ENCODE measurements around the gene FBXO41. TPM values are rescaled to one million over a fixed set of nuclear protein-coding genes. Genes with fewer than 3 reads are reported as not detected.
"Not testable (repeated sequence)": the region's sequence is repeated elsewhere in the genome, so short reads cannot be mapped to it uniquely, and the experiment has no call there.

FBXO41 gene
- total RNA-seq, 1 donor from 2014 or later, result 2.9 TPM

GRCh38 chr2:73263540-73264331 is 20.5 kb downstream of the FBXO41 start:
- no peak overlapping the region for H3K27ac ChIP-seq
- H3K36me3 ChIP-seq, result no peaks in the 10 kb centered on the region
- intact Hi-C loops (cut with DNase I), result no loop called here
- ATAC-seq (no peak), DNase-seq (no peak)
- H3K9me3 ChIP-seq, result no peaks in the 10 kb centered on the region
- no peaks in the 10 kb centered on the region for H3K4me1 ChIP-seq
- TF ChIP-seq CTCF (IDR thresholded peaks at IDR 0.05), result no peak
- H3K4me3 ChIP-seq, result no peak overlapping the region
- peaks cover 28% of the 10 kb centered on the region for H3K27me3 ChIP-seq (ENCODE audit: low read depth)

GRCh38 chr2:73262691-73263429 is 21.4 kb downstream of the FBXO41 start:
- H3K9me3 ChIP-seq; H3K36me3 ChIP-seq; H3K4me3 ChIP-seq; intact Hi-C loops (cut with DNase I); ATAC-seq; DNase-seq; H3K4me1 ChIP-seq; H3K27ac ChIP-seq: not testable (repeated sequence)
- H3K27me3 ChIP-seq (ENCODE audit: low read depth), result peaks cover 24% of the 10 kb centered on the region

GRCh38 chr2:73262108-73262651 is 22.1 kb downstream of the FBXO41 start:
- Histone ChIP-seq H3K4me3 (no peak overlapping the region), H3K4me1 (no peaks in the 10 kb centered on the region), H3K36me3 (no peaks in the 10 kb centered on the region), H3K27me3 (ENCODE audit: low read depth) (peaks cover 20% of the 10 kb centered on the region), H3K9me3 (no peaks in the 10 kb centered on the region), H3K27ac (no peak overlapping the region)
- intact Hi-C loops (cut with DNase I), result no loop called here
- DNase-seq (no peak), ATAC-seq (no peak)
- TF ChIP-seq CTCF (IDR thresholded peaks at IDR 0.05), result no peak

GRCh38 chr2:73260338-73260984 is 23.8 kb downstream of the FBXO41 start:
- no peaks in the 10 kb centered on the region for H3K36me3 ChIP-seq
- ATAC-seq, result peak; percentile 61 to 85
- peak; percentile 37 for TF ChIP-seq CTCF (IDR thresholded peaks at IDR 0.05)
- no peaks in the 10 kb centered on the region for H3K4me1 ChIP-seq
- H3K27me3 ChIP-seq (ENCODE audit: low read depth), result peaks cover 5% of the 10 kb centered on the region
- peak; percentile 71 for DNase-seq
- intact Hi-C loops (cut with DNase I), result no loop called here
- no peak overlapping the region for H3K4me3 ChIP-seq
- no peaks in the 10 kb centered on the region for H3K9me3 ChIP-seq
- H3K27ac ChIP-seq, result no peak overlapping the region

GRCh38 chr2:73259704-73260337 is 24.5 kb downstream of the FBXO41 start:
- Histone ChIP-seq H3K4me3 (no peak overlapping the region), H3K9me3 (no peaks in the 10 kb centered on the region), H3K36me3 (peaks cover 2% of the 10 kb centered on the region), H3K4me1 (no peaks in the 10 kb centered on the region), H3K27ac (no peak overlapping the region), H3K27me3 (ENCODE audit: low read depth) (no peaks in the 10 kb centered on the region)
- no peak for DNase-seq
- intact Hi-C loops (cut with DNase I), result no loop called here
- no peak for TF ChIP-seq CTCF (IDR thresholded peaks at IDR 0.05)
- no peak for ATAC-seq

All from lower lobe of right lung (tissue), 2 donors.